Right ventricle myocardium inferior (tissue), 1 donor: ENCODE results near the gene SFMBT2. TPM values are rescaled to one million over a fixed set of nuclear protein-coding genes. Genes with fewer than 3 reads are reported as not detected.

Experiments
- ATAC-seq: fragments of 200-7000 bp; cut with Tn5 transposase; one replicate; pipeline ENCODE4 v1.9.1; 2020; ENCODE audit warnings: mild to moderate bottlenecking, moderate library complexity
- DNase-seq: peaks from one replicate; pipeline ENCODE4 v3.0.0; 2021; ENCODE audit errors: missing footprints
- intact Hi-C: fragments of 100-400 bp; cut with DNase I; formaldehyde crosslinking; loops from one replicate; pipeline ENCODE4 v1.11.0; 2022
- total RNA-seq: library from RNA; stranded (reverse); fragmentation: NEBNext Ultra II Directional; extraction: Animal tissue kit (Norgen Biotek cat#: 25700); gene quantifications from one replicate; pipeline ENCODE4 v1.2.1, GENCODE V29; 2021
- donor health status: DM: no; HTN: yes; CAD: no; lungs with severe emphysema.

Gene SFMBT2
- total RNA-seq, 1 donor from 2014 or later = 9.6 TPM

DNA sequence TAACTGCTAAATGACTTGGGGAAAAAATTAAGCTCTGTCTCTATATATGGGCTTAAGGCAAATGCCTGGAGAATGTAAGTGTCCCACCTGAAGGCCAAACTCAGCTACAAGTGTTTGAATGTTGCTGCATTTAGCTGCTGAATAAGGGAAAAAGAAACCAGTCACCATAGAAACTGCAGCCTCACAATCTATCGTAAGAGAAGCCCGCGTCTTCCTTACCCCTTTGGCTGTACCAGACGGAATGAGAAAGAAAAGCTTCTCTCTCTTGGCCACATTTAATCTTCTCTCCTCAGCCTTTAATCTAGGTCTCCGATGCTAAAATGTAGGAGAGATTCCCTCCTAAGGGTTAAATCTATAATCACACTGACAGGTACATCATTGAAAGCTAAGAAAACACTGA, 147.2 kb downstream of the SFMBT2 start:
- no peak for DNase-seq
- no peak for ATAC-seq
- intact Hi-C loops = loop anchor here (10.0 kb wide), 1 partner anchor 51 kb away; no protein-coding TSS in a partner anchor

DNA sequence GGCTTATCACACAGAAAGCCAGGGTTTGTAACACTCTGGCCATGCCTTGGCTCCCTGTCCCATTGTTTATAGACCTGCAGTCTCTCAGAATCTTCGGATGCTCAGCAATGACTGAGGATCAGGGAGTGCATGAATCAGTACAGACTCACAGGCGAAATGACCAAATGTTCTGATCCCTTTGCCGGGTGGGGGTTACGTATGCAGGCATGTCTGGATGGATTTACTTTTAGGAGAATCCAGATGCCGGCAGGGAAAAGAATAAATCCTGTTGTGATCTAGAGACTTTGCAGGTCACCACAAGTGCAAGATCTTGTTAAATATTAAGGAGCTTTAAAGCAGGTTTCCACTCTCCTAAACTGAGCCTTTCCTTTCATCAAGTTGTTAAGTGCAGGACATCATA, 149.5 kb downstream of the SFMBT2 start:
- DNase-seq (no peak), ATAC-seq (no peak)
- intact Hi-C loops = loop anchor here (2.0 to 10.0 kb wide), 3 partner anchors 53 to 139 kb away; no protein-coding TSS in a partner anchor

DNA sequence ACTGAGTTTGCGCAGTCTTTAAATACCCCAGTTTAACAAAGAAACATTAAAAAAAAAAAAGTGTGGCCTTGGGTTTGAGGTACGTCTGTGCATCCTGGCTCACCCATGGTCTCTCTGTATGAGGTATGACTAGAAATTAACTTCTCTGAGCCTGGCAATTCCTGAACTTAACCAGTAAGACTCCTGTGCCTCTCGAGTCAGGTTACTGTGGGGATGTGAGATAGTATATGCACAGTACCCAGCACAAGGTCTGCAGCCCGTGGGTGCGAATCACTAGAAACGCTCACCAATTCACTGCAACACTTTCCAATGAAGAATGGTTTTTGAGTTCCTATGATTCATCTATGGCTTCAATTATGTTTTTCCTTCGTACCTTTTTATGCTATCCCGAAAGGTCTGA, 149.9 kb downstream of the SFMBT2 start:
- intact Hi-C loops = loop anchor here (1.0 to 10.0 kb wide), 4 partner anchors 54 to 149 kb away; no protein-coding TSS in a partner anchor
- DNase-seq (no peak), ATAC-seq (peak; percentile 15)

DNA sequence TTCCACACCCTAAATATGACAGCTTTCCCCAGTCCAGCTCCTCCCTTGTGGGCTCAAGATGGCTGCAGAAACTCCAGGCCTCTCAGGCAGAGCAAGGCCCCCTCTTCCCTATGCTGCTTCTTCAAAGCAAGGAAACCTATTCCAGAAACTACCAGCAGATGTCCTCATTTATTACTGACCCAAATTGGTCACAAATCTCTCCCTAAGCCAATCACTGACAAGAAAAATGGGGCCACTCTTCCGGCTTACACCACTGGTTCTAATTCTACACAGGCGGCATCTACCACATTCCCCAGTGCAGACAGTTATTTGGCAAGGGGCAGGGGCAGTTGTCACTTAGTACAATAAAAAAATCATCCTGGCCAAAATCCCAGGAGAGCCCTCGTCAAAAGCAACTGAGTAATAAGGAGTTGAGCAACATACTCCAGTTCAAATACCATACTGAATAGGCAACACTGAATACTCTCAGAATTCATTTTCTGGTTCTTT, 150.4 kb downstream of the SFMBT2 start:
- DNase-seq (no peak), ATAC-seq (peak; percentile 98)
- intact Hi-C loops = loop anchor here (1.0 to 10.0 kb wide), 4 partner anchors 54 to 150 kb away; no protein-coding TSS in a partner anchor

DNA sequence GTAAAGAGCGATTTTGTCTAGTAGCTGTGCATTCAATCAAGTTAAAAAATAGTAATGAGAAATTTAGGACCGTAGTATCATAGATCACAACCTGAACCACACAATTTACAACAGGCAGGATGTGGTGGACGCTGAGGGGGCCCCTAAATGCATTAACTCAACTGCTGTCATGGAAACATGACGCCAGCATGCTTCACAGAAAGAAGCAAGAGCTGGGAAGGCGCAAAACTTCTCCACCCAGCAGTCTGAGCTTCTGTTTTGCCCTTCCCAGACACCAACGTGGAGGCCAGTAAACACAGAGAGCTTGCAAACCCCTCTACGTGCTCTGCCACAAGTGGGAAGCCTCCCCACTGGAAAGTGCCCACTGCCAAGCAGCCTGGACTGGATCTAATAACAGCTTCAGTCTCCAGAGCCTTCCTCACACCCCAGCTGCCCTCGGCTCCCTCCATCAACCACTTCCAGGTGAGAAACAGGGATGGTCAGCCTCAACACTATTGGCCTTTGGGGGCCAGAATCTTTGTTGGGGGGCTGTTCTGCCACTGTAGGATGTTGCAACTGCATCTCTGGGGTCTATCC, 151.8 kb downstream of the SFMBT2 start:
- ATAC-seq (peak; percentile 43), DNase-seq (no peak)
- intact Hi-C loops = no loop called here

DNA sequence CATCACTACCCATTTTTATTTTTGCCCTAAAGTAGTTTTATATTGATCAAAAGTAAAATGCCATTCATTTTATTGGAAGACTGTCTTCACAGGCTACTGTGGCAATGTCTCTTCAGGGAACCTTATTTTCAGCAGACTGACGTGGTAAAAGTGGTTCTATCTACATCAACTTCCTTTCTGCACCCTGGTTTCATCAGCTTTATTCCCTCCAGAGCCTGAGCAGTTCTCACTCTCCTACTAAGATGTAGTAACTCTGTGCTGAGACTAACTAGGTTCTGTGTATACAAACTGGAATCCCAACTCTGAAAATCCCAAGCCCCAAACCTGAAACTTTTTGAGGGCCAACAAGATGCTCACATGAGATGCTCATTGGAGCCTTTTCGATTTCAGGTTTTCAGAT, 155.3 kb downstream of the SFMBT2 start:
- intact Hi-C loops = no loop called here

DNA sequence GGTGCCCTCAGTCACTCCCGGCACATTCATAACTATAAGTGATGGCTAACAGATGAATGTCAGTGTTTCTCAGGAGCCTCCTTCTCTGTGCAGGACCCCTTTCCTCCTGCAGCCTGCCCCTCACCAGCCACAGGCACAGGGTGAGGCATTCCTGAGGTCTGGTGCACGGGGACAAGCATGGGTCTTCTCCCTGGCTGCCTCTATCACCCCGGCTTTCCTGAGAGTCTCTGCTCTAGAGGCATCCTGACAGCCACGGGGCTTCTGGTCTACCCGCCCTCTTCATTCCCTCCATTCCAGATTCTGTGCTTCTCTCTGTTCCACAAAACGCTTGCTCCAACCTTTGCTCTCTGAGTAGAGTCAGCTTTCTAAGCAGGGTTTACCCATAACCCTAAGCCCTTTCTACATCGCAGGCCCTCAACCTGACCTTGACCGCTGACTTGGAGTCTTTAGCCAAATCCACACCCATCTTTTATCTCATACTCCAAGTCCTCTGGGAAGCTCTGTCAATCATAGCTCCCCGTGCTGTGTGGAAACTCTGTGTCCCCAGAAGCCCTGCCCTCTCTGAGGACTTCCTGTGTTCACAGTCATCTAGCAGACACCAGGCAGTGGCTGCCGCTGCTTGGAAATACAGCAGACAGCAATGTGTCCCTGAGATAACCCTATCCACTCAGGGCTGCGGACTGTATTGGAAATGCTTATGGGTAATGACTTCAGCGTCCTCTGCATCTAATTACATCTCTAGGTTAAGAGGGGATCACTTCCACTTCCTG, 159.0 kb downstream of the SFMBT2 start:
- DNase-seq (peak; percentile 81), ATAC-seq (peak; percentile 97)
- intact Hi-C loops = loop anchor here (5.0 kb wide), 2 partner anchors 45 to 330 kb away; no protein-coding TSS in a partner anchor

More for the DNA sequence above, 155.3 kb downstream of the SFMBT2 start:
- DNase-seq = no peak
- no peak for ATAC-seq

DNA sequence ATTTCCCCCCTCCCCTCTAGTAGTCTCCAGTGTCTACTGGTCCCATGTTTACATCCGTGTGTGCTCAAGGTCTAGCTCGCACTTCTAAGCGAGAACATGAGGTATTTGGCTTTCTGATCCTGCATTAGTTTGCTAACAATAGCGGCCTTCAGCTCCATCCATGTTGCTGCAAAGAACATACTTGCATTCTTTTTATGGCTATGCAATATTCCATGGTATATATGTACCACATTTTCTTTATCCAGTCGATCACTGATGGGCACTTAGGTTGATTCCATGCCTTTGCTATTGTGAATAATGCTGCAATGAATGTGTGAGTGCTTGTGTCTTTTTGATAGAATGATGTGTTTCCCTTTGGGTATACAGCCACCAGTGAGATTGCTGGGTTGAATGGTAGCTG, 160.6 kb downstream of the SFMBT2 start:
- ATAC-seq (no peak), DNase-seq (no peak)
- intact Hi-C loops = loop anchor here (5.0 kb wide), 2 partner anchors 43 to 328 kb away; no protein-coding TSS in a partner anchor

DNA sequence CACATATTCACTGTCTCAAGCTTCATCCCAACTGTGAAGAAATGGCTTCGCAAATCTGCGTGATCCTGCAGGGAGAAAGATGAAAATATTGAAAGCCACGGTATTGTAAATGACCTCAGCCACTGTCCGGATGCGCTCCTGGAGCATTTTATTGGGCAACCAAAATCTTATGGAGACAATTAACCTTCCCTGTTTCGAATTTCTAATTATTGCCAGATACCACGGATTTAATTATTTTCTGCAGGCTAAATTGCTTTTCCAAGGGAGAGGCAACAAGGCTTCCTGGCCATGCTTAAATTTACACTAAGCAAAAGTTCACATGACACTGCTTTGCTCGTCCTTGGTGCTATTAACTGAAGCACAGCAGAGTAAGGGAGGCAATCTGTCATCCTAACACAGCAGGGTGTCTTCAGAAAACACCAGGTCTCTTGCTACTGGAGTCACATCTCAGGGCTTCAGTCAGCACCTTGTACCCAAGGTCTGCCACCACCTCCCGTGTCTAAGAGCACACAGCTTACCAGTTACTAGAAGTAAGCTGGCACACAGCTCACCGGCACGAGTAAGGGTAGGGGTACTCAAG, 162.2 kb downstream of the SFMBT2 start:
- ATAC-seq = no peak
- DNase-seq = no peak
- intact Hi-C loops = no loop called here

DNA sequence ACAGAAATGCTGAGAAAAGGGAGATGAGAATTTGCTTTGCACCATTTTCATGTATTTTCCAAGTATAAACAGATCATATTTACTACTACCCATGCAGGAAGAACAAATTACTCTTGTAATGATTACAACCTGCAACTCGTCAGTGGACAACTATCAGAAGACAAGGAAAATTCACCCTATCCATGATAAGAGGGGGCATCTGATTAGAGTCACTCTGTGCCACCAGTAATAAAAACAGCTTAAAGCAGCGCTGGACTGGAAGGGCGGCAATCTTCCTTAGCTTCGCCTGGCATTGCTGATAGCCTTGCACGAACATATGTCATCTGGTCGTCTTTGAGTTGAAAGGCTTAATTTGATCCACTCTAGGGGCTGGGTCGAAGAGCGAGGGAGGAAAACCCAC, 162.7 kb downstream of the SFMBT2 start:
- intact Hi-C loops = no loop called here
- ATAC-seq (no peak), DNase-seq (no peak)

DNA sequence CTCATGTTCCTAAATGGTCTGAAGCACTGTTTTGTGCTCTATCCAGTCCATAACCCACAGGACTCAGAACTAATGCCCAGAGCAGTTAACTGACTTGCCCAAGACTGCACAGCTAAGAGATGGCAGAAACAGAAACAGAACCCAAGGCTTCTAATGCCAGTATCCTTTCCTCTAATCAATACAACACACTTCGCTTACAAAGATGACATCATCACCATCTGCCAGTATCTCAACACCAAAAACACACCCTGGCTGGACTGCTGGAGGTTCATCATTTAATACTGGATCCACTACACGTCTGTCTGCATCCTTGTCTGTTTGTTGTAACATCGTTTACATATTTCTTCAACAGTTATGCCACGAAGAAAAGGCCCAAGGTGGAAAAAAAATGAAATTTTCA, 165.3 kb downstream of the SFMBT2 start:
- intact Hi-C loops = no loop called here
- no peak for ATAC-seq
- no peak for DNase-seq

DNA sequence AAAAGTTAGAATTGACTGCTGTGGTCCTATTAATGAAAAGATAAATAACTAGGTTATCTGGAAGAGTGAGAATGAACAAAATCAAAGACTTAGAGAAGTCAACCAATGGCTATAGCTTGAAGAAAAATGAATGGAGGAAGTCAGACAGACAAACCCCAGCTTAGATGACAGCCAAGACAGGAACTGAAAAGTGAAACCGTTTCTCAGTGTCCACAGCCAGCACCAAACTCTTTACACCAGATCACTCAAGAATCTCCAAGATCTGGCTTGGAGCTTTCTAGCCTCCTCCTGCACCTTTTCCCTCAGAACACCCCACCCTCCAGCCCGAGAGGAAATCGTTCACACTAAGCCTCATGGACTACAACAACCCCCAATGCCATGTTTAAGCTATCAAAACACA, 167.0 kb downstream of the SFMBT2 start:
- intact Hi-C loops = no loop called here

DNA sequence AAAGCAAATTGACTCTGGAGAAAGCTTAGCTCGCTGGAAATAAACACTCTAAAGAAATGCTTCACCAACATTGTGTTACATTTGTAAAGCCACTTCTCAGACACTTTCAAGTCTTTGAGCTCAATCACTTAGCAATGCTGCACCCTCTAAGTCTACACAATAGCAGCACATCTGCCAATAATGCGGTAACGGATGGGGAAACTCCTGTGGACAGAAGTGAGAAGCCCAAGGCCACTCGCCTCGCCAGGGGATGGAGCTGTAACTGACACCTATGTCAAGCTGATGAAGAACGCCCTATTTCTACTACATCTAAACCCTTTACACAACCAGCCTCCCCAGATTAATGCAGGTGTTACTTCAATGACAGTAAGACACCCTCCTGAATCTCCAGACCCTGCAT, 167.7 kb downstream of the SFMBT2 start:
- DNase-seq = no peak
- no peak for ATAC-seq
- intact Hi-C loops = no loop called here

More for the DNA sequence above, 167.0 kb downstream of the SFMBT2 start:
- DNase-seq (no peak), ATAC-seq (no peak)

DNA sequence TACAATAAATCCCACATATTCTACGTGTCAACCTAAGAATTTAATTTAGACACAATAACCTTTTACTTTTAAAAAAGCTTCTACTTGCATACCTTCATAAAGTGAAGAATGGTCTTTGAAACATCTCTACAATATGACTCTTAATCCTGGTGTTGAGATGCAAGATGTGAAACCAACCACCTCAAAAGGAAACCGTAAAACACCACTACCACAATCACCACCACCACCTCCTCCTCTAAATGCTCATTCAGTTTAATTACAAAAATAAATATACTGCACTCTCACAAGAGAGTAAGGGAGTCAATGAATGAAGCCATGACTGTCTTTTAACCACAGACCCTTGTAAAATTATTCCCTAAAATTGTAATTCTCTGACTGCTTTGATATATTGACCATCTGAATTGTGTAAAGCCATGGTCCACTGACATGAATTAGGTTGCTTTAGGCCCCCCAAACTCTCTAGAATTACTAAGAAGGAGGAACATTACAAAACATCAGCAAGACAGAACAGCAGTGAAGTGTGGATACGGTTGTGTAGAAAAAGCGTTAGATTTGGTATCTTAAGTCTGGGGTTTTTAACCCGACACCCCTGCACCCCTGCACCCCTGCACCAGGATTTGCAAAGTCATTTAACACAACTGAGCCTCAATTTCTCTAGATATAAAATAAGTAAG, 171.4 kb downstream of the SFMBT2 start:
- DNase-seq = no peak
- ATAC-seq = no peak
- intact Hi-C loops = no loop called here

DNA sequence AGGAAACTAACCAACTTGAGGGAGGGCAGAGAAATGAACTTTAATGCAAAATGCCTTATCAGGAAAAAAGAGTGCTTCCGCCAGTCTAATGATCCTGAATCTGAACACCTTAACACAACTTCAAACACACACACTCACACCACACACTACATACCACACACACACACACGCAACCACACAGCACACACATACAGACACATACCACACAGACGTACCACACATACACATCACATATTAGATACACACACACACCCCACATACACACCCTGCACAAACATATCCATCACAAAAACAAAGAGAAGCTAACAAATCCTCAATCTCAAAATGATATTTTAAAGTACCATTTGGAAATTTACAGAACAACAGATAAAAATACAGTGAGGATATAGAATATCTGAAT, 175.5 kb downstream of the SFMBT2 start:
- DNase-seq = no peak
- intact Hi-C loops = no loop called here
- ATAC-seq = no peak

DNA sequence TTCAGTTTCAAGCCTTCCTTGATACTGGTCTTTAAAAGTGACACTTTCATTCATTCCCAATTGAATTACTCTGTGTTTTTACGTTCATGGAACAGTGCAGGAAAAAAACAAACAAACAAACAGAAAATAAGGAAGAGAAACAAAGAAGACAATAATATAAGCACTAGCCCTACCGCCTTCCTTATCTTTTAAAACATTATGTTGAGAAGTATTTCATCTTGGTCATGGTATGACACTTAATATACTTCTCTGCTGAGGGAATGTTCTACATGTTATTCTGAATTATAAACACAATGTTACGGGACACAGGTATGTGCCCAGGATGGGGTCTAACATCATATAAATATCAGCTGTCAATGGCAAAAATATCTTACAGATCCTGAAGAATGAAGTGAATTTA, 176.7 kb downstream of the SFMBT2 start:
- no peak for ATAC-seq
- intact Hi-C loops = no loop called here

DNA sequence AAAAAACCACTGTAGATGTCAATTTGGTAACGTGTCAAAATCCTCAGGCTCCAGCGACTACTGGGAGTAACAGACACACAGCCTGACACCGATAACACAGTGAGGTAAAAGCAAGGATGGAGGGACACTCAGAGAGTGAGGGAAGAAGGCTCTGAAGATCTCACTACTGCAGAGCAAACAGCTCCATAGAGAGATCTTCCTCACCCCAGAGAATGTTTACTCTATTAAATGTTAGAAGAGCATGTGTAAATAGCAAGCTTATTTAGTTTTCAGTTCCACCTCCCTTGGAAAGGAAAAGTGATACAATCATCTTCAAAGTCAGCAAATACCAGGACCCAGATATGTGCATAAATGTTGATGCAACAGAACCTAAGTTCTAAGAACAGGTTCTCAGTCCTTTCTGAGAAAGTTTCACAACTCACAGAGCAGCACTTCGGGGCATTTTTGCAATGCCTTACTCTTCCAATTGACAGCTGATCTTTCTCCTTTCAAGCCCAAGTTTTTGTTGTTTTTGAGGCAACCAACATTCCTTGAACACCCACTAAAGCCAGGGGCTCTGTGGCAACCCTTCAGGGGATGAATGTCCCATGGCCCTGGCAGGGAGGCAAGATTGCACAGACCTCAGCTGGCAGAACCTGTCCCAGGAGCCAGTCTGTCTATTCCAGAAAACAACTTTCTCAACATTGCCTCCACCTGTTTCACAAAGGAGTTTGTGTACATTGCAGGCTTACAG, 177.4 kb downstream of the SFMBT2 start:
- intact Hi-C loops = no loop called here
- DNase-seq = no peak
- ATAC-seq = no peak

More for the DNA sequence above, 176.7 kb downstream of the SFMBT2 start:
- DNase-seq = no peak
